Omental fat pad (tissue), 4 donors: Measurements from ENCODE around the gene PRPS1. TPM values are rescaled to one million over a fixed set of nuclear protein-coding genes. Genes with fewer than 3 reads are reported as not detected.

ENCODE experiments used
- ATAC-seq: fragments of 150-250 bp; one replicate; pipeline ENCODE4 v1.9.1; 2016; ENCODE audit warnings: mild to moderate bottlenecking, moderate library complexity; ENCODE audit not compliant: low FRiP score
- DNase-seq: peaks from one replicate; pipeline ENCODE4 v3.0.0-alpha.2; 2019; ENCODE audit warnings: low spot score
- CTCF ChIP-seq, 3 donors: fragments of 450-650 bp; IDR thresholded peaks; one replicate each; pipeline ENCODE4 v1.5.1; 2016 to 2017; ENCODE audit warnings: antibody characterized with exemption in 3 of 3, mild to moderate bottlenecking in 3 of 3, moderate library complexity in 2 of 3
- total RNA-seq, 4 donors: library from RNA; depleted of rRNA; stranded (reverse); fragments of >200 nt; gene quantifications; one replicate each; pipeline ENCODE4 v1.1.0, GENCODE V29; 2016

PRPS1 gene
- total RNA-seq, 4 donors from 2014 or later, result 16.4 to 43.6 (median 24.8) TPM

- DNase-seq (no peak), ATAC-seq (no peak)
- TF ChIP-seq CTCF (IDR thresholded peaks at IDR 0.05), result no peak
Measured at GRCh38 chrX:107610667-107611066, 17.6 kb upstream of the PRPS1 start.

GRCh38 chrX:107619885-107620322 is 8.4 kb upstream of the PRPS1 start:
- DNase-seq (no peak), ATAC-seq (no peak)
- no peak for TF ChIP-seq CTCF (IDR thresholded peaks at IDR 0.05)

- DNase-seq (no peak), ATAC-seq (no peak)
- no peak for TF ChIP-seq CTCF (IDR thresholded peaks at IDR 0.05)
Measured at GRCh38 chrX:107624893-107625292, 3.4 kb upstream of the PRPS1 start.

GRCh38 chrX:107625739-107626138 is 2.6 kb upstream of the PRPS1 start:
- ATAC-seq (no peak), DNase-seq (no peak)
- TF ChIP-seq CTCF (IDR thresholded peaks at IDR 0.05), result no peak

- TF ChIP-seq CTCF (IDR thresholded peaks at IDR 0.05), result no peak
- ATAC-seq (no peak), DNase-seq (no peak)
Measured at GRCh38 chrX:107626481-107626880, 1.8 kb upstream of the PRPS1 start.

GRCh38 chrX:107626916-107627315 is 1.4 kb upstream of the PRPS1 start:
- TF ChIP-seq CTCF (IDR thresholded peaks at IDR 0.05), result no peak
- DNase-seq, result no peak
- no peak for ATAC-seq

GRCh38 chrX:107628662-107629539 is 591 bp downstream of the PRPS1 start:
- DNase-seq, result no peak
- no peak for TF ChIP-seq CTCF (IDR thresholded peaks at IDR 0.05)
- ATAC-seq, result peak; percentile 52
